ENCODE data around the gene ZNF827.
A peak's percentile ranks its signal among the peaks of the same experiment; 100 is the strongest.

Gene ZNF827

GRCh38 chr4:145935253-145936141, 3.1 kb downstream of the ZNF827 start:
- DNase-seq (ENCODE audit: low spot score) = peak; percentile 56

DNA sequence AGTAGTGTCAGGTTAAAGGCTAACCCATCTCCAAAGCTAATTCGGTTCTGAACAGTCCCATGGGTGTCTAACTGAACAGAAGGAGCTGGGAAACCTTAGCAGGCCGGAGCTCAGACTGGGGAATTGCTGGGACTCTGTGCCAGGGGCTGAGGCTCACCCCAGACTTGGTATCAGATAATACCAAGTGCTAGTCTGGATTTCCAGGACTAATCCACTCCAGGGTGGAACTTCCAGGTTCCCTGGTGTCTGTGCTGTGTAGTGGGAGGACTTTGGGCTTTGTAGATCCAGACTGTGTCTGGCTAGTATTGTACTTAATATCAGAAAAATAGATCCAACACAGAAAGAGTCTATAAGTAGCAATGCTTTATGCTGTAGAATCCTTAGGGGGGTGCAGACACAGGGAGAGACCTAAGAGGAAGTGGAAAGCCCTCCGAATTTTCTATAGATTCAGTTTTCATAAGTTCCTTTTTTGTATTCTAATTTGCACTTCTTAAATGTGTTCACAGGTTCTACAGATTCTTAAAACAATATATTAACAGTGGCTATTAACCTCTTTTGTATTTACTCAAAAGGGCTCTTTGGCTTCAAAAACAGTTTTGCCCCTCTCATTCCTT, 4.1 kb downstream of the ZNF827 start:
- peak; percentile 24 for DNase-seq (ENCODE audit: low spot score)

DNA sequence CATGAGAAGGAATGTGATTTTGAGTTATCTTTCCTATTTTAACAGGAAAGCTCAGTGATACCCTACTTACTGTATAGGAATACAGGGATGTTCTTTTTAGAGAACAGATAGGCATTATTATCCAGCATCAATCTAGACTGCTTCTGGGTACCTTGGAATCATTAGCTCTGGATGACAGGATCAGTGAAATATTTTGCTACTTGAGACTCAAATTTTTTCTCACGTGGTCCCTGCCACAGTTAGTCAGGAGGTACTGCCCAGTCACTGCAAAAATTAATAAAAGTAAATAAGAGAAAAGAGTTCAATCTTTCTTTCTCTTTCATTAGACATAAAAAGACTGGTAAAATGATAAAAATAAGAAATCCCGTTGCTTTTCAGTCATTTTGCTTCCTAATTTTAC, 5.5 kb downstream of the ZNF827 start:
- no peak for DNase-seq (ENCODE audit: low spot score)

DNA sequence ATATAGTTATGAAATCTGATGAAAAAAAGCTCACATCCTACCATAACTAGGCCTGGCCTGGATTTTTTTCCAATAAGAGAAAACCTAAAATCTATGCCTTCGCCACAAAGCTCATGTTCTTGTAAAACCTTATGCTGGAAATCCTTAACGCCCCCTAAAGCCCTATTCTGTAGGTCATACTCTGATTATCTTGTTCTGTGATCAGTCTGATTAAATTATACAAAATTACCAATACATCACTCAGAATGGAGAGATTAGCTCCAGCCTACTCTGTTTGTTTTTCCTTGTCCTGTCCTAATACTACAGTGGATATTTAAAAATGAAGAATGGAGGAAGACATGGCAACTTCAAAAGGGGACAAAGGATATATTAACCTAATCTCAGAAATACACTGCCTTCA, 7.2 kb downstream of the ZNF827 start:
- no peak for DNase-seq (ENCODE audit: low spot score)

DNA sequence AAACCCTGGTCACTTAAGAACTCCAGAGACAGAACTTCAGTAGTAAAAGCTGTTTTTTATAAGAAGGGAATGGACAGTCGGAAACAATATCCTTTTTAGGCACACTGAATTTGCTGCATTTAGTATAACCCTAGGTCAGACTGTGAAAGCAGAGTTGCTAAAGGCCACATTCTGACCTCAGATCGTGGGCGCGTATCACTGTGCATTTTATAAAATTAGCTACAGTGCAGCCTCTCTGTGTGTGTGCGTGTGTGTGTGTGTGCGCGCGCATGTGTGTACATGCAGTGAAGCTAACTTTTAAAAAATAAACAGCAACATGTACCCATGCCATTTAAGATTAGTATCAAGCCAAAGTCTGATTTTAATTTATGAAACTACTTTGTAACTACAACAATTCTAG, 8.0 kb downstream of the ZNF827 start:
- no peak for DNase-seq (ENCODE audit: low spot score)

DNA sequence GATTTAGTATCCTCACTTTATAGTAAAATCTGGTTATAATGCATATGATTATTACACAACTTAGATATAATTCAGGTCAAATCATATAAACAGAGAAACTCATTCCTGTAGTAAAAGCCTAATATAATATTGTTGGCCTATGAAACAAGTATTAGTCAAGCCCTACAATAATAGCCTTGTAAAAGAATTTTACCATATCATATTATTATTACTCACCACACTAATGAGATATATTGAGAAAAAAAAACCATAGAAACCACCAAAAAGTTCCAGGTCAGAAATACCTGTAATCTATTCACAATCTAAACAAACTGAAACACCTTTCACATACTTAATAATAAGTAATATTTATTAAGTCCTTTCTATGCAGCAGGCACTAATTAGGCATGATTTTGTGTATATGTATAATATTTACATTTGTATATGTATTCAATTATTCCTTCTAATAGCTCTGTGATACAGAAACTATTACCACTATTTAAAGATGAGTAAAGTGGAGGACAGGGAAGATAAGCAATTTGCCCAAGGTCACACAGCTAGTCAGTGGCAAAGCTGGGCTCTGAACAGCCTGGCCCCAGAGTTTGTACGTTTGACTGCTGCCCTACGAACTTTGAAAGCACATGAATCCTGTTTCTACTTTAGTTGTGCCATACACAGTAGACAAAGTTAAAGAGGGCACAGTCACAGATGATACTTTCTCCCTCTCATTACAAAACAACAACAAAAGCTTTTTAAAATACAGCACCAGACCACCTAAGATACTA, 9.0 kb downstream of the ZNF827 start:
- DNase-seq (ENCODE audit: low spot score) = no peak

- DNase-seq (ENCODE audit: low spot score) = no peak
Measured at GRCh38 chr4:145928748-145929147, 9.9 kb downstream of the ZNF827 start.

- DNase-seq (ENCODE audit: low spot score) = no peak
Measured at GRCh38 chr4:145927030-145927429, 11.6 kb downstream of the ZNF827 start.

GRCh38 chr4:145921231-145921630, 17.4 kb downstream of the ZNF827 start:
- no peak for DNase-seq (ENCODE audit: low spot score)

GRCh38 chr4:145920205-145920604, 18.4 kb downstream of the ZNF827 start:
- DNase-seq (ENCODE audit: low spot score) = no peak

DNA sequence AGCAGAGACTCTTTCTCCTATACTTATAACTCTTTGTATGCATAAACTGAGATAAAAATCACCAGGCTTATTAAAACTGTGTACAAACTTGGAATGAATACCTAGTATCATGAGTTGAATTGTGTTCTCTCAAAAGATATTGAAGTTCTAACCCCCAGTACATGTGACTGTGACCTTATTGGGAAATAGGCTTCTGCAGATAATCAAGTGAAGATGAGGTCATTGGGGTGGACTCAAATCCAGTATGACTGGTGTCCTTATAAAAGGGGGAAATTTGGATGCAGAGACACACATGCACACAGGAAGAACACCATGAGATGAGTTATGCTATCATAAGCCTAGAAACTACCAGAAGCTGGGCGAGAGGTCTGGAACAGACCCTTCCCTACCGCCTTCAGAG, 26.2 kb downstream of the ZNF827 start:
- DNase-seq (ENCODE audit: low spot score) = no peak

DNA sequence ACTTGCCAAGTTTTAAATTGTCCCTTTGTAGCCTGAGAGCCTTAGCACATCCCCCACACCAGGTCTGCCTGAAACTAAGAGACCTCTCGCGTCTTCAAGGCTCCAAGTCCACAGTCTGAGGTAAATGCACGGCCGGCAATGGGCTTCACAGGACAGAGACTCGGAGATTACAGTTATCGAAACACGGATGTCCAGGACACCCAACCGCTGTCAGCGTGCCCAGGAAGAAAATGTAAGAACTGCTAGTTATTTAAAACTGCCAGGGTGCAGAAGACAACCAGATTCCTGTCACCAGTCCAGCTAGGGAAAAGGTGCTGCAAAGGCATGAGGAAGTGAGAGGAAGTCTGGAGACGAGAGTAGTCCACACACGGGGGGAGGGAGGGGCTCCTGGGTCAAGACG, 28.9 kb downstream of the ZNF827 start:
- no peak for DNase-seq (ENCODE audit: low spot score)

DNA sequence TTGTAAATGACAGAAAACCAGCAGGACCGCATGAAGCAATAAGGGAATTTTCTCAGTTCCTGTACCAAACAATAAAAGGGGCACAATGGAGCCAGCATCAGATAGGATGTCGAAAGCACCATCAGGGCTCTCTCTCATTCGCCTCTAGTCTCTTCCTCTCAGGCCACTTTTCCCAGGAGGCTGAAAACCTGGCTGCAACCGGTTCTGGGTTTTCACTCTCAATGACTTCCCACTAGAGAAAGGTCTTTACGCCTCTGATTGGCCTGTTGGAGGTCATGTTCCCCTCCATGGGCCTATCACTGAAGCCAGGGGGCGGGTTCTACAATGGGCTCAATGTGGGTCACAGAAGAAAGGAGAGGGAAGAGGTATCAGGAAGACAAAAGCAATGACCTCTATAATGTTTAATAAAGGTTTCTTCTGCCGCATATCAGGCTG, 29.3 kb downstream of the ZNF827 start:
- DNase-seq (ENCODE audit: low spot score) = peak; percentile 37

DNA sequence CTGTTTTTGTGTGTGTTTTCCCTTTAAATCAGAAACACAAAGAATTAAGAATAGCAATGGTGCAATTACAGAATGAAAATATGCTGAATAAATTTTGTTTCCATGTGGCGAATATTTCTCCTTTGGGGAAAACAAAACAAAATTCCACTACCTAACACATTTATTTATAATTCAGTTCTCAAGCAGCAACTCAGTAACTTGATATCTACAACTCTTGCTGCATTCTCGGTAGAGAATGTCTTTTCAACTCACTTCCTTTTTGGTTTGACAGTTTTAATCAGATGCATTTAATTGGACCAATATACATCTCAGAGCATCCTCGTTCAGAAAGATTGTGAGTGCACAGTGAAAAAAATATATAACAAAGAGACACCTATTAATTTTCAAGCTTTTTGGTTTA, 30.8 kb downstream of the ZNF827 start:
- DNase-seq (ENCODE audit: low spot score) = no peak

DNA sequence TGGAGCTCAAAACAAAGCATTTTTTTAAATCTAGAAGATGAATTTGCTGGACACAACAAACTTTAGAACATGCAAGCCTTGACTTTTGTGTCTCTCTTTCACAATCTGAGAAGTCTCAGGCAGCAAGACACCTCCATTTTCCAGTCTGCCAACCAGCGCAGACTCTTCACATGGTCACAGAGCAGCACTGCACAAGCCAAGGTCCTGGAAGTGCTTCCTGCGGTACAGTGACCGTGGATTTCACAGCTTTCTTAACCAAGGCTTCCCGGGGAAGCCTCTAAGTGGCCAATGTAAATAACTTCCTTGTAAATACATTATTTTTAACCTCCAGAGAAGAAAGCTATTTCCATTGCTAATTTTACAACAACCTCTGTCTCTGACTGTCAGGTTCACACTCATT, 31.2 kb downstream of the ZNF827 start:
- DNase-seq (ENCODE audit: low spot score) = no peak

DNA sequence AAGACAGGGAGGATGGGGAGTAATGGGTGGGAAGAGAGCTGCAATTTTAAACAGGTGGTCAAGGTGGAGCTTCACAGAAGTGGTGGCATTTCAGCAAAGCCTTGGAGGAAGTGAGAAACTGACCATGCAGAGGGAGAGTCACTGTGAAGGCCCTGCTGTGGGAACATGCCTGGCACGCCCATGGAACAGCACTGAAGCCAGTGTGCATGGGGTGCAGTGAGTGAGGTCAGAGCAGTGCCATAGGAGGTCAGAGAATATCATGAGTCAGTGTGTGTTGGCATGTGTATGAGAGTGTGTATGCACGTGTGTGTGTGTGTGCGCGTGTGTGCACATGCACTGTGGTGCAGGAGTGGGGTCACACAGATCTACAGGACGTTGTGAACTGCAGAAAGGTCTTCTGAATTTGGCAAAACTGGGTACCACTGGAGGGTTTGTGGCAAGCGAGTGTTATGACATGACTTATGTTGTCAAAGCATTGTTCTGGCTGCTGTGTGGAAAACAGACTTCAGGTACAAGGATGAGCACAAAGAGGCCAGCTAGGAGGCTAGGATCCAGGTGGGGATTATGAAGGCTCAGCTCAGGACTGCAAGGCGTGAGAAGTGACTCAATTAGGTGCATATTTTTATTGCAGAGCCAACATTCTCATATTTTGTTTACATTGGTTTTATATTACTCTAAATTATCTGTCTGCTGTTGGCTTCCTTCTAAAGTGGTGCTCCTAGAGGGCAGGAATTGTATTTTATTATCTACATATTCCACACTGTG, 34.0 kb downstream of the ZNF827 start:
- DNase-seq (ENCODE audit: low spot score) = no peak

DNA sequence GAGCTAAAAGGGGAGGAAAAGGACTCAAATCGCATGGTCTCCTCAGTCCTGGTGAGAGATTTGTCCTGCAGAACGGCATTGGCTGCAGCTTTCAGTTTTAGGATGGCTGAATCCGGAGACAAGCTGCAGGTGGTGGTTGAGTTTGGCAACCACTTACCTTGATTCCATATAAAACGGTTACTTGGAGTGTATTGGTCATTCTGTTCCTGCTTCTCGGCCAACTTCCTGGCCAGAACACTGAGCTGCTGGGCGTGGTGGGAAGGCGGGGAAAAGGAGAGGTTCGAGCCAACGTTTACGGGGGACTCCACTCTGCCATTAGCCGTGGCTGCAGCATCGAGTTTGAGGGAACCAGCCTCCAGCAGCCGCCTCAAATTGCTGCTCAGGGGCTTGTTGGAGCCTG, 36.1 kb downstream of the ZNF827 start:
- no peak for DNase-seq (ENCODE audit: low spot score)

- no peak for DNase-seq (ENCODE audit: low spot score)
Measured at GRCh38 chr4:145899886-145900460, 38.6 kb downstream of the ZNF827 start.

DNA sequence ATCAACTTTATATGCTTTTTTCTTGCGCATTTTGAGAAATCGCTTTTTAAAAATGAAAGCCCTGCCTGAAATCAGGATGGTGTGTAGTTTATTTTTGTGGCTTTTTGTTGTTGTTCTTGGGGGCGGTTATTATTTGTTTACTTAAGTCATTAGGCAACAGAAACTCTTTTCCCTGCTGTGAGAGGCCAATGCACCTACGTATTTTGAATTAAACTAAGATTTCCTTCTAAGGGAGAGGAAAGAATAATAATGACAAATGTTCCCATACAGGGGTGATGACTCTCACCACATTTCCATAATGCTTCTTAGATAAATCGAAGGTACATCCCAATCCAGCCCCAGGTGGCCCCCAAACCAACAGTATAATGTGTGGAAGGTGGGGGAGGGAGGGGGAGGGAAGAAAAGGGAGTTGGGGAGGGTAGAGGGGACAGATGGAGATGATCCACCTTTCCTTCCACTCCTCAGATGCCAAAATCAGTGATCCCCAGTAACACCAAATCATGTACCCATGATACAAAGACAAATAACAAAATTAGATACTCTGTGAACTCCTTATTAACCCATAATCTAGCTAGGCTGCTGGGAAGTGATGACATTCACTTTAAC, 39.6 kb downstream of the ZNF827 start:
- no peak for DNase-seq (ENCODE audit: low spot score)

DNA sequence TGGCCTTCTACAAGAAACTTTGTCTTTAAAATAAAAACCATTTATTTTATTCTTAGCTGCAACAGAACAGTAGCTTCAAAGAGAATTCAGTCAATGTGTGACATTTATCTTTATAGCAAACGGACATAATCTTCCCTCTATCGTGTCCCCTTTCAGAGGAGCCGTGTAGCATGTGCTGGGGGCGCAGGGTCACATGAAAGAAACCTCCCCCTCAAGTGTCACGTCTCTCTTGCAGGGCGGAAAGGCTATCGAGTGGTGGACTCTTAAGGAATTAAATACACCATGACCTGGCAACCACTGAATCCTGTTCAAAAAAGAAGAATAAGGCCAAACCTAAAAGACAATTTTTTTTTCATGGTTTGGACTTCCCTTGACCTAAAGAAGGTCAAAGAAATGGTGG, 40.2 kb downstream of the ZNF827 start:
- no peak for DNase-seq (ENCODE audit: low spot score)

DNA sequence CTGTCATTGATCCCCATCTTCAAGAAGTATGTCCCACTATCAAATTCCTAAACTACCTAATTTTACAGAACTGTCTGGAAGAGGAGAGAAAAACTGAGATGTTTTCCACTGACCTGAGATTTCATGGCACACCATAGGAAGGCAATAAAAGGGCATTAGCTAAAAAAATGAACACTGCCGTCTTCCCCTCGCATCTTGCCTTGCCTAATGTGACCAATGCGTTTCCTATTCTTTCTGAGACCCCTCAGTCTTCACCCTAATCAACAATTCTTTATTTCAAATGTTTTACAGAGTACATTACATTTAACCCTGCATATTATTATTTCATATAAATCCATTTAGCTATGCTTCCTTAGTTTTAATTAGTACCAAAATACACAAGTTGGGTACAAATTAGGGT, 43.6 kb downstream of the ZNF827 start:
- DNase-seq (ENCODE audit: low spot score) = no peak
